ENCODE measurements around the gene TUBGCP5.
"Not testable (repeated sequence)": the region's sequence is repeated elsewhere in the genome, so short reads cannot be mapped to it uniquely, and the experiment has no call there.

Gene TUBGCP5

GRCh38 chr15:23069496-23070166 lies 30.3 kb upstream of the TUBGCP5 start:
- Histone ChIP-seq H3K36me3 (ENCODE audit: control insufficient read depth in 2 of 2, insufficient read depth in 2 of 2, low read length in 2 of 2) (no peaks in the 10 kb centered on the region), H3K9ac (ENCODE audit: low read depth in 1 of 2, low read length in 2 of 2) (no peak overlapping the region), H3K27ac (ENCODE audit: low read depth in 2 of 2, low read length in 2 of 2) (no peak overlapping the region), H3K4me1 (ENCODE audit: control insufficient read depth in 2 of 2, insufficient read depth in 2 of 2, low read length in 2 of 2) (no peaks in the 10 kb centered on the region), H3K27me3 (ENCODE audit: control insufficient read depth in 2 of 2, insufficient read depth in 2 of 2, low read length in 2 of 2) (peaks cover 0 to 3% of the 10 kb centered on the region in 2 donors), H3K9me3 (ENCODE audit: control insufficient read depth in 2 of 2, low read length in 2 of 2) (no peaks in the 10 kb centered on the region), H3K4me3 (ENCODE audit: low read length in 2 of 2) (no peak overlapping the region)

- no peaks in the 10 kb centered on the region for H3K4me1 ChIP-seq (ENCODE audit: control insufficient read depth in 2 of 2, insufficient read depth in 2 of 2, low read length in 2 of 2)
- no peak overlapping the region for H3K27ac ChIP-seq (ENCODE audit: low read depth in 2 of 2, low read length in 2 of 2)
- H3K9me3 ChIP-seq (ENCODE audit: control insufficient read depth in 2 of 2, low read length in 2 of 2) = no peaks in the 10 kb centered on the region
- H3K9ac ChIP-seq (ENCODE audit: low read depth in 1 of 2, low read length in 2 of 2) = no peak overlapping the region
- H3K4me3 ChIP-seq (ENCODE audit: low read length in 2 of 2) = no peak overlapping the region
- no peaks in the 10 kb centered on the region for H3K27me3 ChIP-seq (ENCODE audit: control insufficient read depth in 2 of 2, insufficient read depth in 2 of 2, low read length in 2 of 2)
- H3K36me3 ChIP-seq (ENCODE audit: control insufficient read depth in 2 of 2, insufficient read depth in 2 of 2, low read length in 2 of 2) = no peaks in the 10 kb centered on the region
Observed at GRCh38 chr15:23067416-23067815, 28.0 kb upstream of the TUBGCP5 start.

GRCh38 chr15:23065836-23066235 lies 26.5 kb upstream of the TUBGCP5 start:
- Histone ChIP-seq H3K4me1 (ENCODE audit: control insufficient read depth in 2 of 2, insufficient read depth in 2 of 2, low read length in 2 of 2) (no peaks in the 10 kb centered on the region), H3K27me3 (ENCODE audit: control insufficient read depth in 2 of 2, insufficient read depth in 2 of 2, low read length in 2 of 2) (no peaks in the 10 kb centered on the region), H3K4me3 (ENCODE audit: low read length in 2 of 2) (no peak overlapping the region), H3K36me3 (ENCODE audit: control insufficient read depth in 2 of 2, insufficient read depth in 2 of 2, low read length in 2 of 2) (no peaks in the 10 kb centered on the region), H3K27ac (ENCODE audit: low read depth in 2 of 2, low read length in 2 of 2) (no peak overlapping the region), H3K9ac (ENCODE audit: low read depth in 1 of 2, low read length in 2 of 2) (no peak overlapping the region), H3K9me3 (ENCODE audit: control insufficient read depth in 2 of 2, low read length in 2 of 2) (no peaks in the 10 kb centered on the region)

DNA sequence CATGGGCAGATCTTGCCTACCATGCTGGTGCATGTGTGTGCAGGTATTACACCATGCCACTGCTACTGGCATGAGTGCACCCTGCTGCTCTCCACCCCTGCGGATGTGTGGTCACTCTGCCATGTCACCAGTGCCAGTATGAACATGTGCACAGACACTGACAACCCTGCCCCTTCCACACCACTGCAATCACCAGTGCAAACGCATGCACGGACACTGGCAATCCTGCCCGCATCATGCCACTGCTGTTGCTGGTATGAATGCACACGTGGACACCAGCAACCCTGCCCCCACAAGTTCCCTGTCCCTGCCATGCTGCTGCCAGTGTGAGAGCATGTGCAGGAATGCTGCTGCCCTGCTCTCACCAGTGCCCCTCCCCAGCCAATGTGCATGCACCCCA lies 24.8 kb upstream of the TUBGCP5 start:
- Histone ChIP-seq H3K27ac (ENCODE audit: low read depth in 2 of 2, low read length in 2 of 2) (no peak overlapping the region), H3K9ac (ENCODE audit: low read depth in 1 of 2, low read length in 2 of 2) (no peak overlapping the region), H3K9me3 (ENCODE audit: control insufficient read depth in 2 of 2, low read length in 2 of 2) (no peaks in the 10 kb centered on the region), H3K4me1 (ENCODE audit: control insufficient read depth in 2 of 2, insufficient read depth in 2 of 2, low read length in 2 of 2) (no peaks in the 10 kb centered on the region), H3K36me3 (ENCODE audit: control insufficient read depth in 2 of 2, insufficient read depth in 2 of 2, low read length in 2 of 2) (no peaks in the 10 kb centered on the region), H3K4me3 (ENCODE audit: low read length in 2 of 2) (no peak overlapping the region), H3K27me3 (ENCODE audit: control insufficient read depth in 2 of 2, insufficient read depth in 2 of 2, low read length in 2 of 2) (no peaks in the 10 kb centered on the region)

GRCh38 chr15:23057707-23058106 lies 18.3 kb upstream of the TUBGCP5 start:
- no peaks in the 10 kb centered on the region for H3K27me3 ChIP-seq (ENCODE audit: control insufficient read depth in 2 of 2, insufficient read depth in 2 of 2, low read length in 2 of 2)
- H3K9me3 ChIP-seq (ENCODE audit: control insufficient read depth in 2 of 2, low read length in 2 of 2) = no peaks in the 10 kb centered on the region
- no peaks in the 10 kb centered on the region for H3K36me3 ChIP-seq (ENCODE audit: control insufficient read depth in 2 of 2, insufficient read depth in 2 of 2, low read length in 2 of 2)
- no peaks in the 10 kb centered on the region for H3K4me1 ChIP-seq (ENCODE audit: control insufficient read depth in 2 of 2, insufficient read depth in 2 of 2, low read length in 2 of 2)
- no peak overlapping the region for H3K9ac ChIP-seq (ENCODE audit: low read depth in 1 of 2, low read length in 2 of 2)
- no peak overlapping the region for H3K27ac ChIP-seq (ENCODE audit: low read depth in 2 of 2, low read length in 2 of 2)
- H3K4me3 ChIP-seq (ENCODE audit: low read length in 2 of 2) = no peak overlapping the region

GRCh38 chr15:23055316-23055715 lies 15.9 kb upstream of the TUBGCP5 start:
- H3K9me3 ChIP-seq (ENCODE audit: control insufficient read depth in 2 of 2, low read length in 2 of 2) = no peaks in the 10 kb centered on the region
- H3K36me3 ChIP-seq (ENCODE audit: control insufficient read depth in 2 of 2, insufficient read depth in 2 of 2, low read length in 2 of 2) = no peaks in the 10 kb centered on the region
- H3K27ac ChIP-seq (ENCODE audit: low read depth in 2 of 2, low read length in 2 of 2) = no peak overlapping the region
- H3K4me1 ChIP-seq (ENCODE audit: control insufficient read depth in 2 of 2, insufficient read depth in 2 of 2, low read length in 2 of 2) = no peaks in the 10 kb centered on the region
- no peak overlapping the region for H3K4me3 ChIP-seq (ENCODE audit: low read length in 2 of 2)
- no peak overlapping the region for H3K9ac ChIP-seq (ENCODE audit: low read depth in 1 of 2, low read length in 2 of 2)
- no peaks in the 10 kb centered on the region for H3K27me3 ChIP-seq (ENCODE audit: control insufficient read depth in 2 of 2, insufficient read depth in 2 of 2, low read length in 2 of 2)

- Histone ChIP-seq H3K4me1 (ENCODE audit: control insufficient read depth in 2 of 2, insufficient read depth in 2 of 2, low read length in 2 of 2) (no peaks in the 10 kb centered on the region), H3K9me3 (ENCODE audit: control insufficient read depth in 2 of 2, low read length in 2 of 2) (no peaks in the 10 kb centered on the region), H3K4me3 (ENCODE audit: low read length in 2 of 2) (no peak overlapping the region), H3K36me3 (ENCODE audit: control insufficient read depth in 2 of 2, insufficient read depth in 2 of 2, low read length in 2 of 2) (no peaks in the 10 kb centered on the region), H3K9ac (ENCODE audit: low read depth in 1 of 2, low read length in 2 of 2) (no peak overlapping the region), H3K27ac (ENCODE audit: low read depth in 2 of 2, low read length in 2 of 2) (no peak overlapping the region), H3K27me3 (ENCODE audit: control insufficient read depth in 2 of 2, insufficient read depth in 2 of 2, low read length in 2 of 2) (no peaks in the 10 kb centered on the region)
Observed at GRCh38 chr15:23052522-23052921, 13.2 kb upstream of the TUBGCP5 start.

DNA sequence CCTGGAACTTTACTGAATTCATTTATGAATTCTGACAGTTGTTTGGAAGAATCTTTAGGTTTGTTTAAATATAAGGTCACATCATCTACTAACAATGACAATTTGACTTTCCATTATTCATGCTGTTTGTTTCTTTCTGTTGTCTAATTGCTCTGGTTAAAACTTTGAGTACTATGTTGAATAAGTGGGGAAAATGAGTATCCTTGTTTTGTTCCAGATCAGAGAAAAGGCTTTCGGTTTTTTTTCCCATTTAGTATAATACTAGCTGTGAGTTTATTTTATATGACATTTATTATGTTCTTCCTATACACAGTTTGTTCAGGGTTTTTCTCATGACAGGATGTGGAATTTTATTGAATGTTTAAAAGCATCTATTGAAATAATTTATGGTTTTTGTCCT lies 11.3 kb upstream of the TUBGCP5 start:
- H3K4me1 ChIP-seq (ENCODE audit: control insufficient read depth in 2 of 2, insufficient read depth in 2 of 2, low read length in 2 of 2) = no peaks in the 10 kb centered on the region
- H3K9ac ChIP-seq (ENCODE audit: low read depth in 1 of 2, low read length in 2 of 2) = no peak overlapping the region
- H3K9me3 ChIP-seq (ENCODE audit: control insufficient read depth in 2 of 2, low read length in 2 of 2) = no peaks in the 10 kb centered on the region
- H3K4me3 ChIP-seq (ENCODE audit: low read length in 2 of 2) = no peak overlapping the region
- no peak overlapping the region for H3K27ac ChIP-seq (ENCODE audit: low read depth in 2 of 2, low read length in 2 of 2)
- no peaks in the 10 kb centered on the region for H3K36me3 ChIP-seq (ENCODE audit: control insufficient read depth in 2 of 2, insufficient read depth in 2 of 2, low read length in 2 of 2)
- no peaks in the 10 kb centered on the region for H3K27me3 ChIP-seq (ENCODE audit: control insufficient read depth in 2 of 2, insufficient read depth in 2 of 2, low read length in 2 of 2)

DNA sequence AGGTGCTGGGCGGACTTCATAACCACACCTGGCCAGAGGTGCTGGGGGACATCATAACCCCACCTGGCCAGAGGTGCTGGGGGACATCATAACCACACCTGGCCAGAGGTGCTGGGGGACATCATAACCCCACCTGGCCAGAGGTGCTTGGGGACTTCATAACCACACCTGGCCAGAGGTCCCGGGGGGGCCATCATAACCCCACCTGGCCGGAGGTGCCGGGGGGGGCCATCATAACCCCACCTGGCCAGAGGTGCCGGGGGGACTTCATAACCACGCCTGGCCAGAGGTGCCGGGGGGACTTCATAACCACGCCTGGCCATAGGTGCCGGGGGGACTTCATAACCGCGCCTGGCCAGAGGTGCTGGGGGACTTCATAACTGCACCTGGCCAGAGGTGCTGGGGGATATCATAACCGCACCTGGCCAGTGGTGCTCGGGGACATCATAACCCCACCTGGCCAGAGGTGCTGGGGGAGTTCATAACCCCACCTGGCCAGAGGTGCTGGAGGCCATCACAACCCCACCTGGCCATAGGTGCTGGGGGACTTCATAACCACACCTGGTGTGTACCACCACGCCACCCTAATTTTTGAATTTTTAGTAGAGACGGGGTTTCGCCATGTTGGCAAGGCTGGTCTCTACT lies 10.7 kb upstream of the TUBGCP5 start:
- Histone ChIP-seq H3K4me1 (ENCODE audit: control insufficient read depth in 2 of 2, insufficient read depth in 2 of 2, low read length in 2 of 2) (no peaks in the 10 kb centered on the region), H3K27me3 (ENCODE audit: control insufficient read depth in 2 of 2, insufficient read depth in 2 of 2, low read length in 2 of 2) (no peaks in the 10 kb centered on the region), H3K4me3 (ENCODE audit: low read length in 2 of 2) (no peak overlapping the region), H3K27ac (ENCODE audit: low read depth in 2 of 2, low read length in 2 of 2) (no peak overlapping the region), H3K9ac (ENCODE audit: low read depth in 1 of 2, low read length in 2 of 2) (no peak overlapping the region), H3K9me3 (ENCODE audit: control insufficient read depth in 2 of 2, low read length in 2 of 2) (no peaks in the 10 kb centered on the region), H3K36me3 (ENCODE audit: control insufficient read depth in 2 of 2, insufficient read depth in 2 of 2, low read length in 2 of 2) (no peaks in the 10 kb centered on the region)

DNA sequence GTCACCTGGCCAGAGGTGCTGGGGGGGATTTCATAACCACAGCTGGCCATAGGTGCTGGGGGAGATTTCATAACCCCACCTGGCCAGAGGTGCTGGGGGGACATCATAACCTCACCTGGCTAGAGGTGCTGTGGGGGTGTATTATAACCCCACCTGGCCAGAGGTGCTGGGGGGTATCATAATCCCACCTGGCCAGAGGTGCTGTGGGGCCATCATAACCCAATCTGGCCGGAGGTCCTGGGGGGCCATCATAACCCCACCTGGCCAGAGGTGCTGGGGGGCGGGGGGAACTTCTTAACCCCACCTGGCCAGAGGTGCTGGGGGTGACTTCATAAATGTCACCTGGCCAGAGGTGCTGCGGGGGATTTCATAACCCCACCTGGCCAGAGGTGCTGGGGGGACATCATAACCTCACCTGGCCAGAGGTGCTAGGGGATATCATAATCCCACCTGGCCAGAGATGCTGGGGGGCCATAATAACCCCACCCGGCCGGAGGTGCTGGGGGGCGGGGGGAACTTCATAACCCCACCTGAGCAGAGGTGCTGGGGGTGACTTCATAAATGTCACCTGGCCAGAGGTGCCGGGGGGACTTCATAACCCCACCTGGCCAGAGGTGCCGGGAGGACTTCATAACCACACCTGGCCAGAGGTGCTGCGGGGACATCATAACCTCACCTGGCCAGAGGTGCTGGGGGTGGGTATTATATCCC lies 9.4 kb upstream of the TUBGCP5 start:
- H3K4me1 ChIP-seq (ENCODE audit: control insufficient read depth in 2 of 2, insufficient read depth in 2 of 2, low read length in 2 of 2); H3K27me3 ChIP-seq (ENCODE audit: control insufficient read depth in 2 of 2, insufficient read depth in 2 of 2, low read length in 2 of 2); H3K9ac ChIP-seq (ENCODE audit: low read depth in 1 of 2, low read length in 2 of 2); H3K27ac ChIP-seq (ENCODE audit: low read depth in 2 of 2, low read length in 2 of 2); H3K36me3 ChIP-seq (ENCODE audit: control insufficient read depth in 2 of 2, insufficient read depth in 2 of 2, low read length in 2 of 2); H3K4me3 ChIP-seq (ENCODE audit: low read length in 2 of 2); H3K9me3 ChIP-seq (ENCODE audit: control insufficient read depth in 2 of 2, low read length in 2 of 2): not testable (repeated sequence)

Measured in mucosa of rectum (tissue), 2 donors.